Spinal cord (tissue), 10 donors: ENCODE data around the gene SCAPER. TPM values are rescaled to one million over a fixed set of nuclear protein-coding genes. Genes with fewer than 3 reads are reported as not detected.

Experiments
- DNase-seq, 6 donors: peaks; one replicate each; pipeline versions ENCODE4 v3.0.0 to v3.0.0-alpha.2; 2013 to 2015; ENCODE audit warnings: low spot score in 6 of 6, low read depth in 4 of 6
- H3K27ac ChIP-seq: one replicate; pipeline ENCODE4 v1.5.1; 2013; ENCODE audit warnings: low read depth, low read length, control low read depth
- H3K27me3 ChIP-seq: one replicate; pipeline ENCODE4 v1.6.1; 2013; ENCODE audit warnings: low read length; ENCODE audit not compliant: control insufficient read depth, insufficient read depth
- H3K36me3 ChIP-seq: one replicate; pipeline ENCODE4 v1.6.1; 2013; ENCODE audit warnings: low read length; ENCODE audit not compliant: control insufficient read depth, insufficient read depth
- H3K4me1 ChIP-seq: one replicate; pipeline ENCODE4 v1.6.1; 2013; ENCODE audit warnings: low read length; ENCODE audit not compliant: control insufficient read depth, insufficient read depth
- H3K4me3 ChIP-seq: one replicate; pipeline ENCODE4 v1.5.1; 2013; ENCODE audit warnings: low read depth, low read length, control low read depth
- H3K9me3 ChIP-seq: one replicate; pipeline ENCODE4 v1.6.1; 2013; ENCODE audit warnings: low read length; ENCODE audit not compliant: control insufficient read depth, insufficient read depth
- WGBS: methylation state at CpG from one replicate; pipeline ENCODE4 v1.1.5; 2013; ENCODE audit warnings: missing lambda C conversion rate; ENCODE audit not compliant: insufficient coverage; 5-methylcytosine and 5-hydroxymethylcytosine counted together
- polyA plus RNA-seq, 2 donors: library from polyadenylated mRNA; unstranded; fragments of 120-200 nt; gene quantifications; one replicate each; pipeline ENCODE4 v1.2.1, GENCODE V29; 2013; ENCODE audit not compliant: insufficient read length in 2 of 2
- total RNA-seq, 2 donors: library from RNA; depleted of rRNA in 1 of 2; stranded (reverse); fragments of 120-200 nt in 1 of 2; fragments of >200 nt in 1 of 2; gene quantifications; one replicate each; pipeline versions ENCODE4 v1.2.3 to v1.2.4, GENCODE V29; 2013 to 2014
- donor health status: healthy.

The SCAPER gene
- total and polyA plus RNA-seq, 4 donors = 33.2 to 70.3 (median 46.9) TPM

GRCh38 chr15:76669521-76670207 is 235.5 kb downstream of the SCAPER start:
- Histone ChIP-seq H3K4me3 (no peak overlapping the region), H3K27me3 (no peaks in the 10 kb centered on the region), H3K4me1 (no peaks in the 10 kb centered on the region), H3K36me3 (no peaks in the 10 kb centered on the region), H3K9me3 (no peaks in the 10 kb centered on the region), H3K27ac (no peak overlapping the region)
- no CpG with 5 or more reads among the region's 4 CpGs for WGBS
- no peak for DNase-seq

- Histone ChIP-seq H3K4me1 (no peaks in the 10 kb centered on the region), H3K27ac (no peak overlapping the region)
Measured at GRCh38 chr15:76668900-76669299, 236.2 kb downstream of the SCAPER start.

GRCh38 chr15:76667943-76668715 is 237.0 kb downstream of the SCAPER start:
- Histone ChIP-seq H3K9me3 (no peaks in the 10 kb centered on the region), H3K4me1 (no peaks in the 10 kb centered on the region), H3K36me3 (no peaks in the 10 kb centered on the region), H3K27me3 (no peaks in the 10 kb centered on the region), H3K27ac (no peak overlapping the region), H3K4me3 (no peak overlapping the region)
- WGBS = 90% methylated on average over 2 of the region's 4 CpGs
- no peak for DNase-seq

More at GRCh38 chr15:76668900-76669299, 236.2 kb downstream of the SCAPER start:
- no peaks in the 10 kb centered on the region for H3K9me3 ChIP-seq
- H3K27me3 ChIP-seq = no peaks in the 10 kb centered on the region
- DNase-seq = no peak
- no peaks in the 10 kb centered on the region for H3K36me3 ChIP-seq
- no CpG with 5 or more reads among the region's 2 CpGs for WGBS
- H3K4me3 ChIP-seq = no peak overlapping the region

GRCh38 chr15:76664895-76665294 is 240.2 kb downstream of the SCAPER start:
- Histone ChIP-seq H3K4me3 (no peak overlapping the region), H3K4me1 (no peaks in the 10 kb centered on the region), H3K36me3 (no peaks in the 10 kb centered on the region), H3K27me3 (no peaks in the 10 kb centered on the region), H3K9me3 (no peaks in the 10 kb centered on the region), H3K27ac (no peak overlapping the region)
- peak in 1 of 6 donors; percentile 15 for DNase-seq
- 94% methylated on average over 5 of the region's 5 CpGs for WGBS

- no peaks in the 10 kb centered on the region for H3K4me1 ChIP-seq
- H3K4me3 ChIP-seq = no peak overlapping the region
- WGBS = no CpG with 5 or more reads among the region's 2 CpGs
- DNase-seq = no peak
- no peak overlapping the region for H3K27ac ChIP-seq
- no peaks in the 10 kb centered on the region for H3K27me3 ChIP-seq
- H3K36me3 ChIP-seq = no peaks in the 10 kb centered on the region
- H3K9me3 ChIP-seq = no peaks in the 10 kb centered on the region
Measured at GRCh38 chr15:76664411-76664810, 240.7 kb downstream of the SCAPER start.

GRCh38 chr15:76663529-76663928 is 241.6 kb downstream of the SCAPER start:
- no peaks in the 10 kb centered on the region for H3K9me3 ChIP-seq
- DNase-seq = no peak
- no peaks in the 10 kb centered on the region for H3K27me3 ChIP-seq
- no peaks in the 10 kb centered on the region for H3K4me1 ChIP-seq
- no peak overlapping the region for H3K4me3 ChIP-seq
- H3K36me3 ChIP-seq = no peaks in the 10 kb centered on the region
- H3K27ac ChIP-seq = no peak overlapping the region
- no CpG with 5 or more reads among the region's 2 CpGs for WGBS

- H3K9me3 ChIP-seq = no peaks in the 10 kb centered on the region
- H3K36me3 ChIP-seq = no peaks in the 10 kb centered on the region
- H3K27me3 ChIP-seq = no peaks in the 10 kb centered on the region
- WGBS = 76% methylated on average over 4 of the region's 8 CpGs
- no peaks in the 10 kb centered on the region for H3K4me1 ChIP-seq
- DNase-seq = no peak
- H3K27ac ChIP-seq = no peak overlapping the region
- H3K4me3 ChIP-seq = no peak overlapping the region
Measured at GRCh38 chr15:76648732-76649444, 256.3 kb downstream of the SCAPER start.

GRCh38 chr15:76647612-76648011 is 257.5 kb downstream of the SCAPER start:
- Histone ChIP-seq H3K27ac (no peak overlapping the region), H3K4me3 (no peak overlapping the region), H3K27me3 (no peaks in the 10 kb centered on the region), H3K4me1 (no peaks in the 10 kb centered on the region), H3K36me3 (no peaks in the 10 kb centered on the region), H3K9me3 (no peaks in the 10 kb centered on the region)
- DNase-seq = no peak
- no CpG with 5 or more reads among the region's 2 CpGs for WGBS

- Histone ChIP-seq H3K9me3 (no peaks in the 10 kb centered on the region), H3K4me1 (no peaks in the 10 kb centered on the region), H3K36me3 (no peaks in the 10 kb centered on the region), H3K27me3 (no peaks in the 10 kb centered on the region), H3K4me3 (no peak overlapping the region), H3K27ac (no peak overlapping the region)
- WGBS = no CpG with 5 or more reads among the region's 1 CpG
- DNase-seq = no peak
Measured at GRCh38 chr15:76644646-76645045, 260.5 kb downstream of the SCAPER start.
